DOHH2 (cell line): Measurements from ENCODE around the gene GABRB2.

ENCODE experiments used
- H3F3A ChIP-seq: fragments of 200-600 bp; sonication (generic), shearing (Covaris generic); 2 replicates; pipeline ENCODE4 v1.6.0; 2016; ENCODE audit warnings: antibody characterized with exemption, mild to moderate bottlenecking; ENCODE audit not compliant: control insufficient read depth, insufficient read depth
- H3K27ac ChIP-seq: fragments of 200-600 bp; sonication (generic); 2 replicates; pipeline ENCODE4 v1.5.1; 2014; ENCODE audit warnings: low read depth, mild to moderate bottlenecking, low read length, moderate library complexity
- H3K27me3 ChIP-seq: fragments of 200-600 bp; sonication (generic); 2 replicates; pipeline ENCODE4 v1.6.1; 2014; ENCODE audit warnings: mild to moderate bottlenecking, low read length, mixed read lengths; ENCODE audit not compliant: control insufficient read depth
- H3K36me3 ChIP-seq: fragments of 200-600 bp; sonication (generic); 2 replicates; pipeline ENCODE4 v1.6.1; 2014; ENCODE audit warnings: mild to moderate bottlenecking, low read length, moderate library complexity, mixed read lengths; ENCODE audit not compliant: control insufficient read depth
- H3K4me1 ChIP-seq: fragments of 200-600 bp; sonication (generic); 2 replicates; pipeline ENCODE4 v1.6.1; 2014; ENCODE audit warnings: mild to moderate bottlenecking, low read length, mixed read lengths; ENCODE audit not compliant: control insufficient read depth
- H3K4me2 ChIP-seq: fragments of 200-600 bp; sonication (generic); 2 replicates; pipeline ENCODE4 v1.6.0; 2014; ENCODE audit warnings: mild to moderate bottlenecking, low read length, moderate library complexity
- H3K4me3 ChIP-seq: fragments of 200-600 bp; sonication (generic); 2 replicates; pipeline ENCODE4 v1.5.1; 2014; ENCODE audit warnings: mild to moderate bottlenecking, low read length, mixed read lengths
- H3K79me2 ChIP-seq: fragments of 200-600 bp; sonication (generic); 2 replicates; pipeline ENCODE4 v1.6.1; 2014; ENCODE audit warnings: mild to moderate bottlenecking, low read length, mixed read lengths; ENCODE audit not compliant: control insufficient read depth
- H3K9me2 ChIP-seq: fragments of 200-600 bp; sonication (generic); replicated peaks from 2 replicates; pipeline ENCODE4 v1.6.1; 2014; ENCODE audit warnings: mild to moderate bottlenecking, low read length, mixed read lengths; ENCODE audit not compliant: control insufficient read depth
- H3K9me3 ChIP-seq: fragments of 200-600 bp; sonication (generic); 2 replicates; pipeline ENCODE4 v1.6.1; 2014; ENCODE audit warnings: antibody characterized with exemption, low read length, mixed read lengths; ENCODE audit not compliant: control insufficient read depth, insufficient read depth
- H4K20me1 ChIP-seq: fragments of 200-600 bp; sonication (generic); 2 replicates; pipeline ENCODE4 v1.6.0; 2014; ENCODE audit warnings: low read depth, mild to moderate bottlenecking, antibody characterized with exemption, low read length, moderate library complexity; ENCODE audit not compliant: control insufficient read depth, insufficient read depth
- CTCF ChIP-seq: fragments of 200-600 bp; sonication (generic); IDR thresholded peaks from one replicate; pipeline ENCODE4 v1.5.1; 2014; ENCODE audit warnings: antibody characterized with exemption, mild to moderate bottlenecking, low read depth, low read length; ENCODE audit not compliant: poor library complexity, severe bottlenecking
- EZH2phosphoT487 ChIP-seq: fragments of 200-600 bp; sonication (generic); IDR thresholded peaks from 2 replicates; pipeline ENCODE4 v1.6.1; 2017; ENCODE audit warnings: borderline replicate concordance, mild to moderate bottlenecking, antibody characterized with exemption, low read length, moderate library complexity, mixed read lengths

The GABRB2 gene

GRCh38 chr5:161572914-161573313 lies 26.4 kb upstream of the GABRB2 start:
- H4K20me1 ChIP-seq, result no peaks in the 10 kb centered on the region
- no peaks in the 10 kb centered on the region for H3K4me1 ChIP-seq
- H3F3A ChIP-seq, result no peaks in the 10 kb centered on the region
- H3K27ac ChIP-seq, result no peak overlapping the region
- H3K9me3 ChIP-seq, result no peaks in the 10 kb centered on the region
- H3K9me2 ChIP-seq, result no peaks in the 10 kb centered on the region
- H3K4me3 ChIP-seq, result no peak overlapping the region
- no peak overlapping the region for H3K4me2 ChIP-seq
- no peaks in the 10 kb centered on the region for H3K27me3 ChIP-seq
- no peak for TF ChIP-seq CTCF
- TF ChIP-seq EZH2phosphoT487, result no peak
- no peaks in the 10 kb centered on the region for H3K36me3 ChIP-seq
- no peaks in the 10 kb centered on the region for H3K79me2 ChIP-seq

- no peaks in the 10 kb centered on the region for H3K4me1 ChIP-seq
- H3K79me2 ChIP-seq, result no peaks in the 10 kb centered on the region
- H3K4me2 ChIP-seq, result no peak overlapping the region
- H3K36me3 ChIP-seq, result no peaks in the 10 kb centered on the region
- H3K9me3 ChIP-seq, result no peaks in the 10 kb centered on the region
- H3K27me3 ChIP-seq, result no peaks in the 10 kb centered on the region
- no peaks in the 10 kb centered on the region for H4K20me1 ChIP-seq
- H3F3A ChIP-seq, result no peaks in the 10 kb centered on the region
- H3K4me3 ChIP-seq, result no peak overlapping the region
- no peaks in the 10 kb centered on the region for H3K9me2 ChIP-seq
- H3K27ac ChIP-seq, result no peak overlapping the region
- TF ChIP-seq CTCF (no peak), EZH2phosphoT487 (no peak)
Observed at GRCh38 chr5:161566081-161566480, 19.6 kb upstream of the GABRB2 start.

- TF ChIP-seq EZH2phosphoT487 (no peak), CTCF (no peak)
- H3K36me3 ChIP-seq, result no peaks in the 10 kb centered on the region
- H3K9me2 ChIP-seq, result no peaks in the 10 kb centered on the region
- no peaks in the 10 kb centered on the region for H3K9me3 ChIP-seq
- no peaks in the 10 kb centered on the region for H3K4me1 ChIP-seq
- no peaks in the 10 kb centered on the region for H3K27me3 ChIP-seq
- no peaks in the 10 kb centered on the region for H3K79me2 ChIP-seq
- H3F3A ChIP-seq, result no peaks in the 10 kb centered on the region
- H3K4me3 ChIP-seq, result no peak overlapping the region
- H3K4me2 ChIP-seq, result no peak overlapping the region
- no peaks in the 10 kb centered on the region for H4K20me1 ChIP-seq
- H3K27ac ChIP-seq, result no peak overlapping the region
Observed at GRCh38 chr5:161562446-161562845, 15.9 kb upstream of the GABRB2 start.

- H3K4me1 ChIP-seq, result peaks cover 19% of the 10 kb centered on the region
- H3F3A ChIP-seq, result no peaks in the 10 kb centered on the region
- H3K9me3 ChIP-seq, result no peaks in the 10 kb centered on the region
- TF ChIP-seq EZH2phosphoT487, result no peak
- TF ChIP-seq CTCF, result no peak
- H3K4me3 ChIP-seq, result no peak overlapping the region
- no peak overlapping the region for H3K27ac ChIP-seq
- no peaks in the 10 kb centered on the region for H4K20me1 ChIP-seq
- H3K9me2 ChIP-seq, result no peaks in the 10 kb centered on the region
- H3K36me3 ChIP-seq, result no peaks in the 10 kb centered on the region
- H3K4me2 ChIP-seq, result no peak overlapping the region
- H3K79me2 ChIP-seq, result peaks cover 12% of the 10 kb centered on the region
- H3K27me3 ChIP-seq, result no peaks in the 10 kb centered on the region
Observed at GRCh38 chr5:161549106-161549505, 2.6 kb upstream of the GABRB2 start.
